Measurements from ENCODE around the gene CLEC10A. TPM values are rescaled to one million over a fixed set of nuclear protein-coding genes. Genes with fewer than 3 reads are reported as not detected.
A peak's percentile ranks its signal among the peaks of the same experiment; 100 is the strongest.

The CLEC10A gene
- polyA plus RNA-seq, 5 donors = 2.1 to 4.8 (median 3.5) TPM

DNA sequence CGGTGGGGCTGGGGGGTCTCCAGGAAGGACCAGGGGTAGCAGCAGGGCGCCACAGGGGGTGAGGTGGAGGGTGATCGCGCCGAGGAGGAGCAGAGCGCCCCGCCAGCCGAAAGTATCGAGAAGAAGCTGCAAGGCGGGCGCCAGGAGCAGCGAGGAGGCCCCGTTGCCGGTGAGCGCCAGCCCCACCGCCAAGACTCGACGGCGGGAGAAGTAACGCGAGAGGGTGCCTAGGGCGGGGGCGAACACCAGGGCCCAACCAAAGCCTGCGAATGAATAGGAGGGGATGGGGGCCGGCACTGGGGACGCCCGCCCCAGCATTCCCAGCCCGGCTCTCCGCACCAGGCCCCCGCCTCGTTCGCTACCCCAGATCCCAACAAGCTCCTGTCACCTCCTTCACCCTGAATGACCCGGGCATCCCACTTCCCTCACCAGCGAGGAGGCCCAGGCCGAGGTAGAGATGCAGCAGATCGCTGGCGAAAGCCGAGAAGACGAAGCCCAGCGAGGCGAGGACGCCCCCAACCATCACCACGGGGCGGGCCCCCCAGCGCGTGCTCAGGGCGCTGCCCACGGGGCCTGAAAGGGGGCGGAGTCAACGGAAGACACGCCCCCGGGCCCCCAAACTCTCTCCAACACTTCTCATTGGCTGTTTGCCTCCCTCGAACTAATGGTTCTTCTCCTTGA, 37.4 kb downstream of the CLEC10A start:
- DNase-seq = no peak

DNA sequence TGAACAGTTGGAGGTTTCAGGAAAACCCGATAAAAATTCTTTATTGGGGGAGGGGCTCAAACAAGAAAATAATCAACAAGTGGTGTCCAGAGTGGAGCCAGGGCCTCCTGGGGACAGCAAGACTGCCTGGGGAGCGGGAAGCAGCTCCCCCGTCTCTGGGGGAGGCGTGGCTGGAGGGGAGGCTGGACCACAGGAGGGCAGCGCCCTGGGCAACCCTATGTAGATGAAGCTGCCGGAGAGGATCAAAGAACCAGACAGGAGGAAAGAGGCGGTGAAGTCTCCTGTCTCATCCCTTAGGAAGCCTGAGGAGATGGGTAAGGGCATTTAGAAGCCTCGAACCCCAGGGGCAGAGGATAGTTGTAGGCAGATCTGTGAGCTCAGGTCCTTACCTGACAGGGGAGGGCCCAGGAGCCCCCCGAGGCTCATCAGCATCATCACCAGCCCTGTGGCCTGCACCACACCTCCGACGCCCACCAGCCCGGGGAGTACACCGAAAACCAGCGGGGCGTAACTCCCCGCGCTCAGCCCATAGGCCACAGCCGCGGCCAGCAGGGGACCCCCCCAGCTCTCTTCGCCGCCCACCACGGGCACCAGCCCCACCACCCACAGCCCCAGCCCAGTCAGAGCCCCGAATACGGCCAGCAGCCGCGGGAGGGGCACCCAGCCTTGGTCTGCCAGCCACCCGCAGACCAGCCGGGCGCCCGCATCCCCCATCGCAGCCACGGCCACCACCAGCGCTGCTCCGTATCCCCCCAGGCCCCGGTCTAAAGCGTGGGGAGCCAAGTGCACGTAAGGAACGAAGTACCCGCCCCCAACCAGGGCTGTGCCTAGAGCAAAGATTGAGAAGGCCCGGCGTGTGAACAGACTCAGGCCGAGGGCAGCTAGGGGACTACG, 38.2 kb downstream of the CLEC10A start:
- no peak for DNase-seq

GRCh38 chr17:7039832-7040231, 40.2 kb downstream of the CLEC10A start:
- DNase-seq = no peak

- no peak for DNase-seq
These were observed 41.8 kb downstream of the CLEC10A start for GRCh38 chr17:7038025-7038862.

DNA sequence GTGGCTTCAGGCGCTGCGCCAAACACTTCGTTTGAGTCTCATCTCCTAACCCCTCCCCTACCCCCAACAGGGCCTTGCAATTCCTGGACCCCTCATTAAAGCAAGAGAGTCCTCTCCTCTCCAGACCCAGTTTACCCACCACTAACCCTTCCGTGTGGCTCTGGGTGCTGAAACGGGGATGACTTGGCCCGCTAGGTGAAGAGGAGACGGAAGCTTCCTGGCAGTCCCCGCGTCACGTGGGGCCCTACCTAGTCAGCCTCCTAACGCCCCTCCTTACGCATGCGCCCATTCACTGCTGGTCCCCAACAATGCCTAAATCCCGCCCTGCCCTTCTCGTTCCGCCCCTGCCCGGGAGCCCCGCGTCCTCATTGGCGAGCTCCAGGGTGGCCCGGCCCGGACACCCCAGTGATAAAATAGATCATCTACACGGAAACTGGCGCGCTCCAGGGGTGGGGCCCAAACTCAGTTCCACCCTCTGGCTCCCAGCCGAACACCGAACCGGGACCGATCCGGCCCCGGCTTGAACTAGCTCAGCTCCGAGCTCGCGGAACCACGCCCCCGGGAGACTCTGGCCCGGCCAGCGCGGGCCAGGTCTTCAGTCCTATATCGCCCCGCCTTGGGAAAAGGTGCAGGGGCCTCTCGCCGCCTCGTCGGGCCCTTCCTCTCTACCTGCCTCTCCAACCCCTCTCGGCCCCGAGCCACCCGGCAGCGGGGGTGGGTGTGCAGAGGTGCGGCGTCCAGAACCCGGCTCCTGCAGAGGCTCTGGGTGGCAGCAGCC, 44.3 kb downstream of the CLEC10A start, which contains the start of gene SLC16A13:
Gene SLC16A13 (plus strand): TSS at position 425 of the 778 bp plus-strand sequence. CDS start 368 bp downstream, outside the sequence.
- peak; percentile 90 to 93 for DNase-seq

- no peak for DNase-seq
These were observed 45.0 kb downstream of the CLEC10A start for GRCh38 chr17:7034955-7035590.

DNA sequence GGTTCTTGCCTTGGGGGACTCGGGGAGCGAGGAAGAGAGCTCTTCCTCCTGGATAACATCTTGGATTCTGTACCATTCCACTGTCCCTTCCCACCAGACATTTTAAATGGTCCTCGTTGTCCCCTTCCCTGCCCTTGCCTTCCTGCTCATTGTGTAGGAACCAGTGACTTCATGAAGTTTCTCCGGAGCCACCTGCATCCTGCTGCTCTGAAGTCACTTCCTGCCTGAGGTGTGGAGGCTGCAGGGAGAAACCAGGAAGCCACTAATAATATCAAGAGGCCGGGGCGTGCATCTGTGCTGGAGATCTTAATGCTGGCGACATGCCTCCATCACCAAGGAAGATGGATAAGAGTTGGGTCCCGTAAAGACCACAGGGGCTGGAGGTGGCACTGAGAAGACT, 50.4 kb downstream of the CLEC10A start:
- DNase-seq = no peak

GRCh38 chr17:7029096-7029495, 51.0 kb downstream of the CLEC10A start:
- DNase-seq = no peak

DNA sequence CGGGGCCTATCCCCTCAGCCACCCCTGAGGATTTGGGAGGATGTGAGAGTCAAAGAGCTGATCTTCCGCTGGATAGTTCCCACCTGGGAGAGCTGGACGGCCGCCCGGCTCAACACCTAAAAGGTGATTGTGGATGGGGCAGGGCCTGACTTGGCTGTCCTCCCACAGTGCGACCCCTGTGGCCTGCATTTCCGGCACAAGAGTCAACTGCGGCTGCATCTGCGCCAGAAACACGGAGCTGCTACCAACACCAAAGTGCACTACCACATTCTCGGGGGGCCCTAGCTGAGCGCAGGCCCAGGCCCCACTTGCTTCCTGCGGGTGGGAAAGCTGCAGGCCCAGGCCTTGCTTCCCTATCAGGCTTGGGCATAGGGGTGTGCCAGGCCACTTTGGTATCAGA, 52.7 kb downstream of the CLEC10A start:
- DNase-seq = no peak

GRCh38 chr17:7026471-7027115, 53.5 kb downstream of the CLEC10A start:
- no peak for DNase-seq

DNA sequence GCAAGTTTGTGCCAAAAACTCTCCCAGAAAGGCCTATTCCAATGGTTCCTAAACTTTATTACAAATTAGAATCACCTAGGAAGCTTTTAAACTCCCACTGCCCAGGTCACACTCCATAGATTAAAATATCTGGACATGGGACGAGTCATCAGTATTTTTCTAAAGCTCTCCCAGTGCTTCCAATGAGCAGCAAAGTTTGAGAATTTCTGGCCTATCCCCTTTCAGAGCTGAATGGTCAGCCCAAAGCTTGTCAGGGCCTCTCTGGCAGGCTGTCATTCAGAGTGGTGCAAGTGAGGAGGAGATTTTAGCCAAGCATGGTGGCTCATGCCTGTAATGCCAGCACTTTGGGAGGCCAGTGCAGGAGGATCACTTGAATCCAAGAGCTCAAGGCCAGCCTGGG, 54.8 kb downstream of the CLEC10A start:
- no peak for DNase-seq

Other genes with a start within 250 kb of the CLEC10A start
- gene TEKT1, start 248.5 kb downstream of the CLEC10A start, polyA plus RNA-seq (ENCODE audit: insufficient read depth in 1 of 5, insufficient read length in 5 of 5, low replicate concordance in 1 of 5) = 10 to 100 TPM in 2 of 5 donors, 1 to 10 TPM in 3; 2.7 to 11.3 (median 9.4) TPM
- gene ALOX12, start 84.2 kb downstream of the CLEC10A start, polyA plus RNA-seq (ENCODE audit: insufficient read depth in 1 of 5, insufficient read length in 5 of 5, low replicate concordance in 1 of 5) = 1 to 10 TPM; 2.4 to 4.3 (median 3.9) TPM
- 100 to 1,000 TPM; 111 to 157 (median 139) TPM for gene RNASEK, start 67.6 kb downstream of the CLEC10A start, polyA plus RNA-seq (ENCODE audit: insufficient read depth in 1 of 5, insufficient read length in 5 of 5, low replicate concordance in 1 of 5)
- gene BCL6B, start 57.2 kb downstream of the CLEC10A start, polyA plus RNA-seq (ENCODE audit: insufficient read depth in 1 of 5, insufficient read length in 5 of 5, low replicate concordance in 1 of 5) = 10 to 100 TPM; 29.2 to 43.3 (median 37.3) TPM
- 1 to 10 TPM; 3.4 to 5.2 (median 4.2) TPM for gene SLC16A13, start 44.2 kb downstream of the CLEC10A start, polyA plus RNA-seq (ENCODE audit: insufficient read depth in 1 of 5, insufficient read length in 5 of 5, low replicate concordance in 1 of 5)
- 1 to 10 TPM in 3 of 5 donors, under 1 TPM in 2; 0.42 to 1.6 (median 1.2) TPM for gene SLC16A11, start 36.2 kb downstream of the CLEC10A start, polyA plus RNA-seq (ENCODE audit: insufficient read depth in 1 of 5, insufficient read length in 5 of 5, low replicate concordance in 1 of 5)
- 1 to 10 TPM in 1 of 5 donors, under 1 TPM in 4; 0.31 to 2.1 (median 0.72) TPM for gene ASGR2, start 34.6 kb upstream of the CLEC10A start, polyA plus RNA-seq (ENCODE audit: insufficient read depth in 1 of 5, insufficient read length in 5 of 5, low replicate concordance in 1 of 5)
- 10 to 100 TPM in 3 of 5 donors, 1 to 10 TPM in 2; 7.2 to 11.9 (median 10.4) TPM for gene ASGR1, start 99.1 kb upstream of the CLEC10A start, polyA plus RNA-seq (ENCODE audit: insufficient read depth in 1 of 5, insufficient read length in 5 of 5, low replicate concordance in 1 of 5)
- gene DLG4, start 139.6 kb upstream of the CLEC10A start, polyA plus RNA-seq (ENCODE audit: insufficient read depth in 1 of 5, insufficient read length in 5 of 5, low replicate concordance in 1 of 5) = 10 to 100 TPM; 33.6 to 62.3 (median 45.4) TPM
- gene ACADVL, start 139.7 kb upstream of the CLEC10A start, polyA plus RNA-seq (ENCODE audit: insufficient read depth in 1 of 5, insufficient read length in 5 of 5, low replicate concordance in 1 of 5) = 100 to 1,000 TPM; 289 to 380 (median 360) TPM
- 10 to 100 TPM; 42.5 to 62.9 (median 56.0) TPM for gene DVL2, start 154.3 kb upstream of the CLEC10A start, polyA plus RNA-seq (ENCODE audit: insufficient read depth in 1 of 5, insufficient read length in 5 of 5, low replicate concordance in 1 of 5)
- gene PHF23, start 159.2 kb upstream of the CLEC10A start, polyA plus RNA-seq (ENCODE audit: insufficient read depth in 1 of 5, insufficient read length in 5 of 5, low replicate concordance in 1 of 5) = 10 to 100 TPM; 32.7 to 58.8 (median 46.7) TPM
- 100 to 1,000 TPM; 375 to 529 (median 415) TPM for gene GABARAP, start 162.2 kb upstream of the CLEC10A start, polyA plus RNA-seq (ENCODE audit: insufficient read depth in 1 of 5, insufficient read length in 5 of 5, low replicate concordance in 1 of 5)
- gene CTDNEP1, start 171.5 kb upstream of the CLEC10A start, polyA plus RNA-seq (ENCODE audit: insufficient read depth in 1 of 5, insufficient read length in 5 of 5, low replicate concordance in 1 of 5) = 100 to 1,000 TPM; 128 to 156 (median 146) TPM
- 10 to 100 TPM; 36.6 to 49.7 (median 40.6) TPM for gene ELP5, start 172.0 kb upstream of the CLEC10A start, polyA plus RNA-seq (ENCODE audit: insufficient read depth in 1 of 5, insufficient read length in 5 of 5, low replicate concordance in 1 of 5)
- 10 to 100 TPM; 22.3 to 35.1 (median 33.6) TPM for gene CLDN7, start 182.2 kb upstream of the CLEC10A start, polyA plus RNA-seq (ENCODE audit: insufficient read depth in 1 of 5, insufficient read length in 5 of 5, low replicate concordance in 1 of 5)
- gene SLC2A4, start 201.5 kb upstream of the CLEC10A start, polyA plus RNA-seq (ENCODE audit: insufficient read depth in 1 of 5, insufficient read length in 5 of 5, low replicate concordance in 1 of 5) = 1 to 10 TPM in 4 of 5 donors, under 1 TPM in 1; 0.80 to 2.7 (median 1.2) TPM
- gene YBX2, start 214.4 kb upstream of the CLEC10A start, polyA plus RNA-seq (ENCODE audit: insufficient read depth in 1 of 5, insufficient read length in 5 of 5, low replicate concordance in 1 of 5) = 1 to 10 TPM; 1.2 to 2.4 (median 1.4) TPM
- 100 to 1,000 TPM; 224 to 373 (median 229) TPM for gene EIF5A, start 227.4 kb upstream of the CLEC10A start, polyA plus RNA-seq (ENCODE audit: insufficient read depth in 1 of 5, insufficient read length in 5 of 5, low replicate concordance in 1 of 5)
- 10 to 100 TPM; 65.7 to 91.2 (median 81.3) TPM for gene GPS2, start 235.1 kb upstream of the CLEC10A start, polyA plus RNA-seq (ENCODE audit: insufficient read depth in 1 of 5, insufficient read length in 5 of 5, low replicate concordance in 1 of 5)
- 10 to 100 TPM; 19.7 to 31.2 (median 28.1) TPM for gene NEURL4, start 249.1 kb upstream of the CLEC10A start, polyA plus RNA-seq (ENCODE audit: insufficient read depth in 1 of 5, insufficient read length in 5 of 5, low replicate concordance in 1 of 5)

All from right lung (tissue), 5 donors.